Neuronal stem cell (in vitro differentiated cells): ENCODE data around the gene LBX2.
A peak's percentile ranks its signal among the peaks of the same experiment; 100 is the strongest.

Source experiments
- DNase-seq: peaks from one replicate; pipeline ENCODE4 v3.0.0-alpha.2; 2013; ENCODE audit warnings: low spot score
- H2AFZ ChIP-seq: one replicate; pipeline ENCODE4 v1.6.1; 2013; ENCODE audit warnings: mild to moderate bottlenecking, low read length, inconsistent platforms
- H2AK5ac ChIP-seq: 2 replicates; pipeline ENCODE4 v1.6.1; 2013; ENCODE audit warnings: low read depth, mild to moderate bottlenecking, inconsistent platforms, low read length, moderate library complexity, mixed read lengths
- H2BK120ac ChIP-seq: 2 replicates; pipeline ENCODE4 v1.6.1; 2013; ENCODE audit warnings: low read depth, mild to moderate bottlenecking, inconsistent platforms, low read length, moderate library complexity, mixed read lengths
- H2BK12ac ChIP-seq: one replicate; pipeline ENCODE4 v1.6.1; 2013; ENCODE audit warnings: low read length, inconsistent platforms
- H2BK15ac ChIP-seq: 2 replicates; pipeline ENCODE4 v1.6.1; 2013; ENCODE audit warnings: mild to moderate bottlenecking, low read length, inconsistent platforms, mixed read lengths
- H2BK5ac ChIP-seq: one replicate; pipeline ENCODE4 v1.6.1; 2013; ENCODE audit warnings: inconsistent platforms, mild to moderate bottlenecking, low read length, moderate library complexity
- H3K14ac ChIP-seq: one replicate; pipeline ENCODE4 v1.6.1; 2013; ENCODE audit warnings: low read length, inconsistent platforms
- H3K18ac ChIP-seq: 2 replicates; pipeline ENCODE4 v1.6.1; 2013; ENCODE audit warnings: low read length, inconsistent platforms
- H3K23ac ChIP-seq: 2 replicates; pipeline ENCODE4 v1.6.1; 2013; ENCODE audit warnings: low read depth, mild to moderate bottlenecking, mixed read lengths, low read length, inconsistent platforms; ENCODE audit not compliant: poor library complexity
- H3K27ac ChIP-seq: replicated peaks from 3 replicates; pipeline ENCODE4 v1.5.1; 2013; ENCODE audit warnings: low read length, inconsistent platforms
- H3K27me3 ChIP-seq, 3 experiments: 2 replicates each; pipeline ENCODE4 v1.6.1; 2013; ENCODE audit warnings: low read length in 3 of 3, mild to moderate bottlenecking in 2 of 3, inconsistent platforms in 1 of 3, low read depth in 1 of 3, mixed read lengths in 1 of 3, moderate library complexity in 1 of 3; ENCODE audit not compliant: control insufficient read depth in 3 of 3, insufficient read depth in 3 of 3
- H3K36me3 ChIP-seq, 2 donors: replicated peaks in 1 of 2; 2 replicates each; pipeline ENCODE4 v1.6.1; 2013; ENCODE audit warnings: low read length in 2 of 2; ENCODE audit not compliant: control insufficient read depth in 2 of 2, insufficient read depth in 2 of 2
- H3K4ac ChIP-seq: 2 replicates; pipeline ENCODE4 v1.6.1; 2013; ENCODE audit warnings: inconsistent platforms, mild to moderate bottlenecking, low read length, moderate library complexity
- H3K4me1 ChIP-seq, 2 donors: 1 replicate in 1 of 2; 2 replicates in 1 of 2; pipeline ENCODE4 v1.6.1; 2013; ENCODE audit warnings: low read length in 2 of 2, low read depth in 1 of 2; ENCODE audit not compliant: control insufficient read depth in 2 of 2, insufficient read depth in 1 of 2
- H3K4me2 ChIP-seq: one replicate; pipeline ENCODE4 v1.6.1; 2013; ENCODE audit warnings: mild to moderate bottlenecking, low read length, inconsistent platforms; ENCODE audit not compliant: insufficient read depth, poor library complexity, severe bottlenecking
- H3K4me3 ChIP-seq, 2 donors: 2 replicates each; pipeline ENCODE4 v1.5.1; 2013; ENCODE audit warnings: low read length in 2 of 2, mild to moderate bottlenecking in 2 of 2, inconsistent platforms in 1 of 2, moderate library complexity in 1 of 2
- H3K79me1 ChIP-seq: one replicate; pipeline ENCODE4 v1.6.1; 2013; ENCODE audit warnings: low read depth, mild to moderate bottlenecking, inconsistent platforms, low read length, moderate library complexity
- H3K9ac ChIP-seq: one replicate; pipeline ENCODE4 v1.6.1; 2013; ENCODE audit warnings: mild to moderate bottlenecking, low read depth, low read length, inconsistent platforms; ENCODE audit not compliant: poor library complexity
- H3K9me3 ChIP-seq, 2 donors: replicated peaks in 1 of 2; 2 replicates each; pipeline versions ENCODE3 to v1.6.1; 2013; ENCODE audit warnings: low read length in 2 of 2, mild to moderate bottlenecking in 2 of 2, inconsistent platforms in 1 of 2, low read depth in 1 of 2, mixed read lengths in 1 of 2, moderate library complexity in 1 of 2; ENCODE audit not compliant: control insufficient read depth in 2 of 2, insufficient read depth in 1 of 2
- H4K8ac ChIP-seq: one replicate; pipeline ENCODE4 v1.6.1; 2013; ENCODE audit warnings: low read depth, mild to moderate bottlenecking, inconsistent platforms, low read length, moderate library complexity
- H4K91ac ChIP-seq: one replicate; pipeline ENCODE4 v1.6.1; 2013; ENCODE audit warnings: low read length, low read depth, mild to moderate bottlenecking, inconsistent platforms; ENCODE audit not compliant: poor library complexity
- WGBS, 2 donors: extraction: QIAGEN DNeasy Blood & Tissue Kit; methylation state at CpG; one replicate each; pipeline ENCODE4 v1.1.7; 2013; ENCODE audit warnings: missing lambda C conversion rate in 2 of 2, mixed read lengths in 1 of 2; ENCODE audit not compliant: insufficient read length in 2 of 2, insufficient replicate concordance in 1 of 2; ENCODE audit errors: extremely low coverage in 2 of 2; 5-methylcytosine and 5-hydroxymethylcytosine counted together

Gene LBX2

GRCh38 chr2:74536166-74536950 lies 37.0 kb upstream of the LBX2 start:
- no peak overlapping the region for H3K9ac ChIP-seq
- H3K4me1 ChIP-seq = peaks cover 0 to 1% of the 10 kb centered on the region in 2 donors
- no peak overlapping the region for H3K18ac ChIP-seq
- peak overlapping the region; percentile 21 for H4K8ac ChIP-seq
- H3K23ac ChIP-seq = no peak overlapping the region
- H3K27ac ChIP-seq = no peak overlapping the region
- H2BK12ac ChIP-seq = no peak overlapping the region
- H3K9me3 ChIP-seq = no peaks in the 10 kb centered on the region
- no CpG with 5 or more reads among the region's 23 CpGs for WGBS, 2 donors
- H3K4me3 ChIP-seq = no peak overlapping the region
- H3K4me2 ChIP-seq = no peak overlapping the region
- H2BK5ac ChIP-seq = peak overlapping the region; percentile 32
- H2AFZ ChIP-seq = no peak overlapping the region
- H4K91ac ChIP-seq = no peak overlapping the region
- H3K14ac ChIP-seq = no peak overlapping the region
- H2BK120ac ChIP-seq = no peak overlapping the region
- H3K27me3 ChIP-seq = no peaks in the 10 kb centered on the region
- H2AK5ac ChIP-seq = no peak overlapping the region
- H3K79me1 ChIP-seq = no peaks in the 10 kb centered on the region
- no peak for DNase-seq
- H3K36me3 ChIP-seq = peaks cover 14 to 48% of the 10 kb centered on the region in 2 donors
- H2BK15ac ChIP-seq = no peak overlapping the region
- no peak overlapping the region for H3K4ac ChIP-seq

- Histone ChIP-seq H3K4me3 (no peak overlapping the region), H2BK15ac (no peak overlapping the region), H3K4me2 (no peak overlapping the region), H4K91ac (no peak overlapping the region), H3K9ac (no peak overlapping the region), H3K36me3 (peaks cover 15 to 51% of the 10 kb centered on the region in 2 donors), H3K27me3 (no peaks in the 10 kb centered on the region), H2AK5ac (no peak overlapping the region), H3K4me1 (peaks cover 4 to 9% of the 10 kb centered on the region in 2 donors), H2BK5ac (no peak overlapping the region), H2BK120ac (no peak overlapping the region), H2BK12ac (no peak overlapping the region), H3K79me1 (no peaks in the 10 kb centered on the region), H3K23ac (no peak overlapping the region), H3K9me3 (no peaks in the 10 kb centered on the region), H4K8ac (no peak overlapping the region), H3K27ac (no peak overlapping the region), H3K14ac (no peak overlapping the region), H3K4ac (no peak overlapping the region), H3K18ac (no peak overlapping the region), H2AFZ (no peak overlapping the region)
- WGBS, 2 donors = no CpG with 5 or more reads among the region's 10 CpGs
- no peak for DNase-seq
These were observed 36.1 kb upstream of the LBX2 start for GRCh38 chr2:74535440-74535965.

- Histone ChIP-seq H3K4me3 (no peak overlapping the region), H3K4me1 (peaks cover 5 to 9% of the 10 kb centered on the region in 2 donors), H4K91ac (no peak overlapping the region), H2BK15ac (no peak overlapping the region), H2BK120ac (no peak overlapping the region), H2AK5ac (no peak overlapping the region), H3K14ac (no peak overlapping the region), H3K27ac (no peak overlapping the region), H3K18ac (no peak overlapping the region), H3K4ac (no peak overlapping the region), H3K27me3 (no peaks in the 10 kb centered on the region), H3K4me2 (no peak overlapping the region), H3K79me1 (no peaks in the 10 kb centered on the region), H3K23ac (no peak overlapping the region), H3K36me3 (peaks cover 15 to 51% of the 10 kb centered on the region in 2 donors), H2BK5ac (no peak overlapping the region), H4K8ac (no peak overlapping the region), H2BK12ac (no peak overlapping the region), H2AFZ (no peak overlapping the region), H3K9ac (peak overlapping the region; percentile 13), H3K9me3 (no peaks in the 10 kb centered on the region)
- DNase-seq = no peak
- no CpG with 5 or more reads among the region's 12 CpGs for WGBS, 2 donors
These were observed 35.0 kb upstream of the LBX2 start for GRCh38 chr2:74534411-74534810.

- no peak overlapping the region for H3K27ac ChIP-seq
- H2BK120ac ChIP-seq = no peak overlapping the region
- peaks cover 7 to 15% of the 10 kb centered on the region in 2 donors for H3K4me1 ChIP-seq
- no peak overlapping the region for H2BK15ac ChIP-seq
- H3K14ac ChIP-seq = no peak overlapping the region
- no peak overlapping the region for H4K8ac ChIP-seq
- WGBS, 2 donors = no CpG with 5 or more reads among the region's 4 CpGs
- H2AFZ ChIP-seq = no peak overlapping the region
- H3K4me2 ChIP-seq = no peak overlapping the region
- H3K27me3 ChIP-seq = no peaks in the 10 kb centered on the region
- H3K18ac ChIP-seq = no peak overlapping the region
- H2AK5ac ChIP-seq = no peak overlapping the region
- H2BK5ac ChIP-seq = no peak overlapping the region
- no peak for DNase-seq
- H3K4me3 ChIP-seq = no peak overlapping the region
- H3K9ac ChIP-seq = no peak overlapping the region
- H3K23ac ChIP-seq = no peak overlapping the region
- no peak overlapping the region for H2BK12ac ChIP-seq
- H3K9me3 ChIP-seq = no peaks in the 10 kb centered on the region
- no peak overlapping the region for H3K4ac ChIP-seq
- H3K79me1 ChIP-seq = peaks cover 4% of the 10 kb centered on the region
- peaks cover 15 to 51% of the 10 kb centered on the region in 2 donors for H3K36me3 ChIP-seq
- H4K91ac ChIP-seq = no peak overlapping the region
These were observed 34.1 kb upstream of the LBX2 start for GRCh38 chr2:74533464-74533863.
